ENCODE measurements around the gene PTPRK. TPM values are rescaled to one million over a fixed set of nuclear protein-coding genes. Genes with fewer than 3 reads are reported as not detected.

The PTPRK gene
- total RNA-seq, 4 donors from 2014 or later = 40.1 to 82.0 (median 57.6) TPM

DNA sequence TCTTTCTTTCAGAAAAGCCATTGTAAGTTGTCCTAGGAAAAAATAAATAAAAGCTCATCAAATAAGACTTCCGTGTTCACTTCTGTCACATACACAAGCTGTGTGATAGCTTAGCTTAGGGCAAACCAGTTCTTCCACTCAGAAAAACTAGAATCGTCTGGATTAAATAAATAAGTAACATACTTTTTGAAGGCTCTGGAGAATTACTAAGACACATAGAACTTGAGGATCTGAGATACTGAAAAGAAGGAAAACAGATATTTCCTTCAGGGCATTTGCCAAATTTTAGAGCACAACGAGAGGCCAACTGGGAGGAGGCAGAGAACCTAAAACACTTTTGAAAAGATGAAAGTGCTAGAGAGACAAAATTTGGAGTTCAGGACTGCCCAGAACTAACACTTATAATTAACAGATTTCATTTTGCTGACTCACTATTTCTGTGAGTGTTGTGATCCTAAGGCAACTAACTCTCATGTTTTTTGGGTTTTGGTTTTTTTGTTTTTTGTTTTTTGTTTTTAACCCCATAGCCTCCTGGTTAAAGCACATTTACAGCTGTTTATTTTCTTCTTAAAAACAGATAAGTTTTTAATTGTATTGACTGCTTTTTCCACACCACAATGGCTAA is 580.8 kb downstream of the PTPRK start:
- H3K27me3 ChIP-seq = no peaks in the 10 kb centered on the region
- H3K27ac ChIP-seq = no peak overlapping the region
- TF ChIP-seq EP300 (IDR thresholded peaks at IDR 0.05) (no peak), POLR2AphosphoS5 (IDR thresholded peaks at IDR 0.05) (no peak), POLR2A (IDR thresholded peaks at IDR 0.05) (no peak)
- TF ChIP-seq, protein P1, sequence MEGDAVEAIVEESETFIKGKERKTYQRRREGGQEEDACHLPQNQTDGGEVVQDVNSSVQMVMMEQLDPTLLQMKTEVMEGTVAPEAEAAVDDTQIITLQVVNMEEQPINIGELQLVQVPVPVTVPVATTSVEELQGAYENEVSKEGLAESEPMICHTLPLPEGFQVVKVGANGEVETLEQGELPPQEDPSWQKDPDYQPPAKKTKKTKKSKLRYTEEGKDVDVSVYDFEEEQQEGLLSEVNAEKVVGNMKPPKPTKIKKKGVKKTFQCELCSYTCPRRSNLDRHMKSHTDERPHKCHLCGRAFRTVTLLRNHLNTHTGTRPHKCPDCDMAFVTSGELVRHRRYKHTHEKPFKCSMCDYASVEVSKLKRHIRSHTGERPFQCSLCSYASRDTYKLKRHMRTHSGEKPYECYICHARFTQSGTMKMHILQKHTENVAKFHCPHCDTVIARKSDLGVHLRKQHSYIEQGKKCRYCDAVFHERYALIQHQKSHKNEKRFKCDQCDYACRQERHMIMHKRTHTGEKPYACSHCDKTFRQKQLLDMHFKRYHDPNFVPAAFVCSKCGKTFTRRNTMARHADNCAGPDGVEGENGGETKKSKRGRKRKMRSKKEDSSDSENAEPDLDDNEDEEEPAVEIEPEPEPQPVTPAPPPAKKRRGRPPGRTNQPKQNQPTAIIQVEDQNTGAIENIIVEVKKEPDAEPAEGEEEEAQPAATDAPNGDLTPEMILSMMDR (IDR thresholded peaks at IDR 0.05) = no peak
- no peak overlapping the region for H3K4me3 ChIP-seq
- 21% methylated on average over 3 of the region's 3 CpGs for WGBS
- H3K36me3 ChIP-seq = no peaks in the 10 kb centered on the region
- H3K9me3 ChIP-seq = no peaks in the 10 kb centered on the region
- no peak for DNase-seq (ENCODE audit: low spot score in 2 of 2)
- peaks cover 9% of the 10 kb centered on the region for H3K4me1 ChIP-seq

DNA sequence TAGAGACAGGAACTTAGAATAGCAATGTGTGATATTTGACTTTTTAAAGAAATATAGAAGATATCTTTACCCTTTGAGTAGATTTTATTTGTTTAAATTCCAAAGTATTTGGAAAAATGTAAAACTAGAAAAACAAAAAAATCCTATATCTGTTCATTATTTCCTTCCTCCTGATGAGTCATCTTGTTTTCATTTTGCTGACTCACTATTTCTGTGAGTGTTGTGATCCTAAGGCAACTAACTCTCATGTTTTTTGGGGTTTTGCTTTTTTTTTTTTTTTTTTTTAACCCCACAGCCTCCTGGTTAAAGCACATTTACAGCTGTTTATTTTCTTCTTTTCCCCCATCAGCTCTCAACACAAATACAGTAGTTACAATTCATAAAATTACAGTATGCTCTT is 581.7 kb downstream of the PTPRK start:
- no peaks in the 10 kb centered on the region for H3K36me3 ChIP-seq

DNA sequence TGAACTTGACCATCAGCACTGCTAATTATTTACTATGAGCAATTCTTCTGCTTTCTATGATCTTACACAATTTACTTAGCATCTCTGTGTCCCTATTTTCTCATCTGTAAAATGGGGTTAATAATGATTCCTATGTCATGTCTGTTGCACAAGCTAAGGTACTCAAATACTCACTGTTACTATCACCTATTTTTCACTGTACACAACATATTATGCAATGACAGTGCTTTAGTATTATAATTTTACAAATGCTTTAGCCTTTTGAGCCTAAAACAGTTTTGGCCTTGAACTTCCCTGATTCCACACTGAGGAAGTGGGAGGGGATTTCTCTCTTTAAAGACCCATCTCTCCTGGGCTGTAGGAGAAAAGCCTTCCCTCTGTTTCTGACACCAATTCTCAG is 582.7 kb downstream of the PTPRK start:
- H3K4me1 ChIP-seq = peaks cover 9% of the 10 kb centered on the region
- no peak overlapping the region for H3K27ac ChIP-seq
- H3K36me3 ChIP-seq = no peaks in the 10 kb centered on the region
- no peak for DNase-seq (ENCODE audit: low spot score in 2 of 2)
- H3K27me3 ChIP-seq = no peaks in the 10 kb centered on the region
- no peaks in the 10 kb centered on the region for H3K9me3 ChIP-seq
- no peak overlapping the region for H3K4me3 ChIP-seq
- TF ChIP-seq POLR2AphosphoS5 (IDR thresholded peaks at IDR 0.05) = no peak
- TF ChIP-seq, protein P1 (IDR thresholded peaks at IDR 0.05) = no peak
- no peak for TF ChIP-seq EP300 (IDR thresholded peaks at IDR 0.05)
- no peak for TF ChIP-seq POLR2A (IDR thresholded peaks at IDR 0.05)

More for the DNA sequence above, 581.7 kb downstream of the PTPRK start:
- Histone ChIP-seq H3K4me1 (peaks cover 9% of the 10 kb centered on the region), H3K9me3 (no peaks in the 10 kb centered on the region), H3K27me3 (no peaks in the 10 kb centered on the region), H3K4me3 (no peak overlapping the region), H3K27ac (no peak overlapping the region)
- no peak for DNase-seq (ENCODE audit: low spot score in 2 of 2)
- TF ChIP-seq EP300 (IDR thresholded peaks at IDR 0.05) (no peak), POLR2AphosphoS5 (IDR thresholded peaks at IDR 0.05) (no peak), POLR2A (IDR thresholded peaks at IDR 0.05) (no peak)
- TF ChIP-seq, protein P1 (IDR thresholded peaks at IDR 0.05) = no peak

DNA sequence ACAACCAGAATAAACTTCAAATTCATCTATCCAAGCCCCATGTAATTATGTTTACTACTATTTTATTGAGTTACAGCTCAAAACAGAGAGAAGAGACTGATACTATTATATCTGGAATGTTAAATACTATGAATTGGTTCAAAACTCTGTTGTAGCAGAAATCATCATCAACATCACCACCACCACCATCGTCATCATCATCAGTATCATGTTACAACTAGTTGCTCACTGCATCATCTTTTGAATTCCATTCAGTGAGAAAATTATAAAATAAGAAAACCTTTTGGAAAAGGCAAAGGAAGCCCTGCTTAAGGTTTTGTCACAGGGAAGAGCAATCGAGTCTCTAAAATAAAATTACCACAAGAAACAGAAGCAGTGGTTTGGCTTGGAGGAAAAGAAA is 583.3 kb downstream of the PTPRK start:
- 71% methylated on average over 2 of the region's 2 CpGs for WGBS
- TF ChIP-seq POLR2AphosphoS5 (IDR thresholded peaks at IDR 0.05) (no peak), POLR2A (IDR thresholded peaks at IDR 0.05) (no peak), EP300 (IDR thresholded peaks at IDR 0.05) (no peak)
- TF ChIP-seq, protein P1 (IDR thresholded peaks at IDR 0.05) = no peak
- Histone ChIP-seq H3K27me3 (no peaks in the 10 kb centered on the region), H3K4me3 (no peak overlapping the region), H3K4me1 (peaks cover 9% of the 10 kb centered on the region), H3K9me3 (no peaks in the 10 kb centered on the region), H3K27ac (no peak overlapping the region), H3K36me3 (no peaks in the 10 kb centered on the region)
- no peak for DNase-seq (ENCODE audit: low spot score in 2 of 2)

DNA sequence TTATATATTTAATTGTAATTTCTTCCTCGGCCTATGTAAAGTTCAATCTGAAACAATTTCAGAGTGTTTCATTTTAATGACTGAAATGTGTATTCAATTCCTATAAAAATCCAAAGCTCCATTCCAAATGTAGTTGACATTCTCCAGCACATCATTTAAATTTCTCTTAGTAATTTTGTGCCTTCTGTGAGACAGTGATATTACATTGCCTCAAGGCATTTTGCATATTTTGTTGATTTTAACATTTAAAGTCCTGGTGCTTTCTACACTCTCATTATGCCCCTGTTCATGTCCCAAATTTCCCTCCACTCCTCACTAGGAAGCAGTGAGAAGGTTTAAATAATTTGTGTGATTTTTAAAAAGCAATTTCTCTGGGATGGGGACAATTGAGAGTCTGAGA is 585.4 kb downstream of the PTPRK start:
- no peaks in the 10 kb centered on the region for H3K36me3 ChIP-seq
- DNase-seq (ENCODE audit: low spot score in 2 of 2) = no peak
- 63% methylated on average over 1 of the region's 1 CpG for WGBS
- no peak for TF ChIP-seq POLR2A (IDR thresholded peaks at IDR 0.05)
- H3K4me3 ChIP-seq = no peak overlapping the region
- peaks cover 9% of the 10 kb centered on the region for H3K4me1 ChIP-seq
- no peaks in the 10 kb centered on the region for H3K27me3 ChIP-seq
- H3K9me3 ChIP-seq = no peaks in the 10 kb centered on the region
- no peak overlapping the region for H3K27ac ChIP-seq

All from suprapubic skin (tissue), 4 donors.